Psoas muscle (tissue), 8 donors: ENCODE results near the gene NTRK3. TPM values are rescaled to one million over a fixed set of nuclear protein-coding genes. Genes with fewer than 3 reads are reported as not detected.

Experiments
- ATAC-seq, 4 donors: fragments of 200-7000 bp; cut with Tn5 transposase; one replicate each; pipeline ENCODE4 v1.9.1; 2020; ENCODE audit warnings: moderate library complexity in 3 of 4, mild to moderate bottlenecking in 2 of 4
- DNase-seq, 2 donors: peaks; one replicate each; pipeline ENCODE4 v3.0.0-alpha.2; 2020
- H3K27ac ChIP-seq: fragments of 200-600 bp; one replicate; pipeline ENCODE4 v1.8.0; 2022
- H3K27me3 ChIP-seq, 3 donors: fragments of 200-600 bp in 1 of 3; one replicate each; pipeline versions ENCODE4 v1.6.1 to v1.8.0; 2013 to 2022; ENCODE audit warnings: low read length in 2 of 3, mild to moderate bottlenecking in 2 of 3, moderate library complexity in 1 of 3; ENCODE audit not compliant: insufficient read depth in 3 of 3
- H3K36me3 ChIP-seq, 2 donors: fragments of 200-600 bp in 1 of 2; one replicate each; pipeline versions ENCODE4 v1.6.1 to v1.8.0; 2013 to 2022; ENCODE audit warnings: low read depth in 1 of 2, mild to moderate bottlenecking in 1 of 2, moderate library complexity in 1 of 2; ENCODE audit not compliant: insufficient read depth in 1 of 2
- H3K4me1 ChIP-seq: fragments of 200-600 bp; one replicate; pipeline ENCODE4 v1.8.0; 2022
- H3K4me3 ChIP-seq: fragments of 200-600 bp; one replicate; pipeline ENCODE4 v1.8.0; 2022; ENCODE audit warnings: mild to moderate bottlenecking
- H3K9me3 ChIP-seq: fragments of 200-600 bp; one replicate; pipeline ENCODE4 v1.8.0; 2022
- WGBS, 3 donors: extraction: QIAGEN DNeasy Blood & Tissue Kit; methylation state at CpG; one replicate each; pipeline versions ENCODE4 v1.1.6 to v1.1.7; 2013; 5-methylcytosine and 5-hydroxymethylcytosine counted together
- intact Hi-C, 2 donors: fragments of 100-400 bp; cut with DNase I; formaldehyde crosslinking; loops; one replicate each; pipeline versions ENCODE4 v1.11.0 to v1.14.2; 2022
- polyA plus RNA-seq, 3 donors: library from polyadenylated mRNA; stranded (reverse); fragments of 200-250 nt; gene quantifications; one replicate each; pipeline ENCODE4 v1.2.3, GENCODE V29; 2013
- total RNA-seq, 4 donors: library from RNA; stranded (reverse); fragmentation: NEBNext Ultra II Directional in 2 of 4; extraction: Animal tissue kit (Norgen Biotek cat#: 25700) in 2 of 4; gene quantifications; one replicate each; pipeline versions ENCODE4 v1.2.1 to v1.2.4, GENCODE V29; 2021 to 2023
- TF ChIP-seq, protein P1 (sequence below): fragments of 200-600 bp; IDR thresholded peaks from one replicate; pipeline ENCODE4 v1.8.0; 2022; ENCODE audit warnings: antibody characterized with exemption
- donor health status: healthy with polysubstance abuse.
- donor health status: DM: no; HTN: no; CAD: no; lungs with moderate emphysema.
- donor health status: Bipolar disorder and iron deficiency.
- donor health status: healthy.
- donor health status: DM: yes; HTN: yes; CAD: no.
- donor health status: DM: no; HTN: no; CAD: no.
- donor health status: DM: no; HTN: no; CAD: no.
- donor health status: DM: yes; HTN: yes; CAD: no.

The NTRK3 gene
- total and polyA plus RNA-seq, 7 donors: 0.17 to 1.7 (median 0.57) TPM

- no peak for DNase-seq
- no peaks in the 10 kb centered on the region for H3K9me3 ChIP-seq
- no peak overlapping the region for H3K4me3 ChIP-seq
- intact Hi-C loops: no loop called here
- TF ChIP-seq, protein P1, sequence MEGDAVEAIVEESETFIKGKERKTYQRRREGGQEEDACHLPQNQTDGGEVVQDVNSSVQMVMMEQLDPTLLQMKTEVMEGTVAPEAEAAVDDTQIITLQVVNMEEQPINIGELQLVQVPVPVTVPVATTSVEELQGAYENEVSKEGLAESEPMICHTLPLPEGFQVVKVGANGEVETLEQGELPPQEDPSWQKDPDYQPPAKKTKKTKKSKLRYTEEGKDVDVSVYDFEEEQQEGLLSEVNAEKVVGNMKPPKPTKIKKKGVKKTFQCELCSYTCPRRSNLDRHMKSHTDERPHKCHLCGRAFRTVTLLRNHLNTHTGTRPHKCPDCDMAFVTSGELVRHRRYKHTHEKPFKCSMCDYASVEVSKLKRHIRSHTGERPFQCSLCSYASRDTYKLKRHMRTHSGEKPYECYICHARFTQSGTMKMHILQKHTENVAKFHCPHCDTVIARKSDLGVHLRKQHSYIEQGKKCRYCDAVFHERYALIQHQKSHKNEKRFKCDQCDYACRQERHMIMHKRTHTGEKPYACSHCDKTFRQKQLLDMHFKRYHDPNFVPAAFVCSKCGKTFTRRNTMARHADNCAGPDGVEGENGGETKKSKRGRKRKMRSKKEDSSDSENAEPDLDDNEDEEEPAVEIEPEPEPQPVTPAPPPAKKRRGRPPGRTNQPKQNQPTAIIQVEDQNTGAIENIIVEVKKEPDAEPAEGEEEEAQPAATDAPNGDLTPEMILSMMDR: no peak
- WGBS, 3 donors: 85 to 88% (median 87%) methylated on average over 3 of the region's 3 CpGs
- H3K27me3 ChIP-seq: no peaks in the 10 kb centered on the region
- no peaks in the 10 kb centered on the region for H3K36me3 ChIP-seq
- H3K27ac ChIP-seq: no peak overlapping the region
- ATAC-seq: no peak
- H3K4me1 ChIP-seq: no peaks in the 10 kb centered on the region
Observed at GRCh38 chr15:87827131-87827530, 429.4 kb downstream of the NTRK3 start.

- ATAC-seq (no peak), DNase-seq (no peak)
- Histone ChIP-seq H3K4me3 (no peak overlapping the region), H3K9me3 (no peaks in the 10 kb centered on the region), H3K4me1 (no peaks in the 10 kb centered on the region), H3K27ac (no peak overlapping the region), H3K27me3 (no peaks in the 10 kb centered on the region), H3K36me3 (no peaks in the 10 kb centered on the region)
- intact Hi-C loops: no loop called here
- 48 to 53% (median 50%) methylated on average over 8 of the region's 8 CpGs for WGBS, 3 donors
- TF ChIP-seq, protein P1: no peak
Observed at GRCh38 chr15:87826119-87826747, 430.3 kb downstream of the NTRK3 start.

GRCh38 chr15:87818756-87819155 lies 437.8 kb downstream of the NTRK3 start:
- DNase-seq (no peak), ATAC-seq (no peak)
- intact Hi-C loops: no loop called here
- Histone ChIP-seq H3K4me1 (no peaks in the 10 kb centered on the region), H3K27ac (no peak overlapping the region), H3K36me3 (no peaks in the 10 kb centered on the region), H3K4me3 (no peak overlapping the region), H3K27me3 (no peaks in the 10 kb centered on the region), H3K9me3 (no peaks in the 10 kb centered on the region)
- TF ChIP-seq, protein P1: no peak
- WGBS, 3 donors: 95 to 100% (median 96%) methylated on average over 1 of the region's 1 CpG

DNA sequence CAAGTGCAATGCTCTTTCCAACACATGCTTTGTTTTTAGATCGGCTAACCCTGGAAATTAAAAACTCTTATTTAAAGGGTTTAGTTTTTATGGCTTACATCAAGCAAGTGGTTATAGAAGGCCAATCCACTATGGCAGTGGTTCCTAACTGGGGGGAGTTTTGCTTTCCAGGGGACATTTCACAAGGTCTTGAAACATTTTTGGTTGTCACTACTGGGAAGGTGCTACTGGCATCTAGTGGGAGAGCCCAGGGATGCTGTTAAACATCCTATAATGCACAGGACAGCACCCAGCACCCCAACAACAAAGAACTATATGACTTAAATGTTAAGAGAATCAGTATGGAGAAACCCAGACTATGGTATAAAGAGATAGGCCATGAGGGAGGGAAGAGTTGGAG lies 439.0 kb downstream of the NTRK3 start:
- no peaks in the 10 kb centered on the region for H3K27me3 ChIP-seq
- H3K27ac ChIP-seq: no peak overlapping the region
- no peak for ATAC-seq
- no peaks in the 10 kb centered on the region for H3K36me3 ChIP-seq
- WGBS, 3 donors: 92 to 97% (median 97%) methylated on average over 1 of the region's 1 CpG
- no peak for DNase-seq
- no peaks in the 10 kb centered on the region for H3K4me1 ChIP-seq
- TF ChIP-seq, protein P1: no peak
- H3K4me3 ChIP-seq: no peak overlapping the region
- intact Hi-C loops: no loop called here
- no peaks in the 10 kb centered on the region for H3K9me3 ChIP-seq

GRCh38 chr15:87816811-87817210 lies 439.7 kb downstream of the NTRK3 start:
- H3K4me3 ChIP-seq: no peak overlapping the region
- DNase-seq (no peak), ATAC-seq (no peak)
- no peaks in the 10 kb centered on the region for H3K4me1 ChIP-seq
- intact Hi-C loops: no loop called here
- no peaks in the 10 kb centered on the region for H3K36me3 ChIP-seq
- H3K9me3 ChIP-seq: no peaks in the 10 kb centered on the region
- TF ChIP-seq, protein P1: no peak
- no peaks in the 10 kb centered on the region for H3K27me3 ChIP-seq
- no peak overlapping the region for H3K27ac ChIP-seq
- WGBS, 3 donors: 52 to 76% (median 61%) methylated on average over 5 of the region's 5 CpGs
